Esophagus squamous epithelium (tissue), 4 donors: Measurements from ENCODE around the gene SNRPA.

Experiments
- CTCF ChIP-seq, 6 experiments: fragments of 450-650 bp in 4 of 6; fragments of 200-600 bp in 2 of 6; sonication (generic) in 2 of 6; IDR thresholded peaks; one replicate each; pipeline ENCODE4 v1.5.1; 2016 to 2019; ENCODE audit warnings: antibody characterized with exemption in 6 of 6, mild to moderate bottlenecking in 4 of 6, moderate library complexity in 4 of 6
- POLR2A ChIP-seq, 4 donors: fragments of 450-650 bp; IDR thresholded peaks; one replicate each; pipeline ENCODE4 v1.6.1; 2017; ENCODE audit warnings: antibody characterized with exemption in 4 of 4, mild to moderate bottlenecking in 4 of 4, moderate library complexity in 3 of 4

- TF ChIP-seq CTCF (IDR thresholded peaks at IDR 0.05) (no peak), POLR2A (IDR thresholded peaks at IDR 0.05) (no peak)
Observed at GRCh38 chr19:40713939-40714338, 37.1 kb upstream of the SNRPA start.
